Gastrocnemius medialis (tissue), 4 donors: Measurements from ENCODE around the gene SGCG. TPM values are rescaled to one million over a fixed set of nuclear protein-coding genes. Genes with fewer than 3 reads are reported as not detected.
"Not testable (repeated sequence)": the region's sequence is repeated elsewhere in the genome, so short reads cannot be mapped to it uniquely, and the experiment has no call there.

Source experiments
- ATAC-seq, 2 donors: fragments of 150-250 bp; one replicate each; pipeline ENCODE4 v1.9.1; 2016
- DNase-seq, 2 donors: peaks; one replicate each; pipeline ENCODE4 v3.0.0-alpha.2; 2019
- H3K27ac ChIP-seq, 4 donors: fragments of 200-600 bp; sonication (generic); 1 replicate in 1 of 4; 2 replicates in 3 of 4; pipeline ENCODE4 v1.5.1; 2016 to 2018; ENCODE audit warnings: mild to moderate bottlenecking in 2 of 4, moderate library complexity in 1 of 4
- H3K27me3 ChIP-seq, 3 donors: fragments of 200-600 bp; sonication (generic) in 2 of 3; 1 replicate in 1 of 3; 2 replicates in 2 of 3; pipeline versions ENCODE4 v1.5.1 to v1.6.0; 2016 to 2019; ENCODE audit warnings: mild to moderate bottlenecking in 1 of 3, moderate library complexity in 1 of 3
- H3K36me3 ChIP-seq, 2 donors: fragments of 200-600 bp; sonication (generic) in 1 of 2; one replicate each; pipeline ENCODE4 v1.5.1; 2017 to 2018
- H3K4me1 ChIP-seq, 2 donors: fragments of 200-600 bp; sonication (generic) in 1 of 2; one replicate each; pipeline ENCODE4 v1.5.1; 2016 to 2017; ENCODE audit warnings: mild to moderate bottlenecking in 2 of 2
- H3K4me3 ChIP-seq, 4 donors: fragments of 200-600 bp; sonication (generic) in 3 of 4; 1 replicate in 1 of 4; 2 replicates in 3 of 4; pipeline ENCODE4 v1.5.1; 2016 to 2019; ENCODE audit warnings: mild to moderate bottlenecking in 2 of 4
- H3K9me3 ChIP-seq, 3 donors: fragments of 200-600 bp; sonication (generic) in 2 of 3; 1 replicate in 1 of 3; 2 replicates in 2 of 3; pipeline ENCODE4 v1.5.1; 2016 to 2019
- POLR2A ChIP-seq, 2 donors: fragments of 450-650 bp; IDR thresholded peaks; one replicate each; pipeline ENCODE4 v1.6.1; 2017; ENCODE audit warnings: antibody characterized with exemption in 2 of 2, mild to moderate bottlenecking in 2 of 2, moderate library complexity in 2 of 2
- in situ Hi-C, 4 donors: fragments of 200-750 bp; cut with MboI; loops; one replicate each; pipeline versions ENCODE4 v1.15.0 to v1.8.0; 2017; ENCODE audit warnings: low sequenced_read_pairs in 4 of 4
- intact Hi-C: fragments of 100-400 bp; cut with DNase I; formaldehyde crosslinking; loops from one replicate; pipeline ENCODE4 v1.15.1; 2023; ENCODE audit warnings: low total_unique reads
- total RNA-seq, 4 donors: library from RNA; depleted of rRNA; stranded (reverse); fragments of >200 nt; gene quantifications; one replicate each; pipeline versions ENCODE4 v1.1.0 to v1.2.3, GENCODE V29; 2016
- TF ChIP-seq, protein P1 (sequence below), 5 experiments: fragments of 450-650 bp in 3 of 5; fragments of 200-600 bp in 2 of 5; sonication (generic) in 2 of 5; IDR thresholded peaks in 4 of 5; conservative IDR thresholded peaks in 1 of 5; 1 replicate in 4 of 5; 2 replicates in 1 of 5; pipeline ENCODE4 v1.5.1; 2016 to 2019; ENCODE audit warnings: antibody characterized with exemption in 5 of 5, mild to moderate bottlenecking in 3 of 5, moderate library complexity in 3 of 5

SGCG gene, protein sequence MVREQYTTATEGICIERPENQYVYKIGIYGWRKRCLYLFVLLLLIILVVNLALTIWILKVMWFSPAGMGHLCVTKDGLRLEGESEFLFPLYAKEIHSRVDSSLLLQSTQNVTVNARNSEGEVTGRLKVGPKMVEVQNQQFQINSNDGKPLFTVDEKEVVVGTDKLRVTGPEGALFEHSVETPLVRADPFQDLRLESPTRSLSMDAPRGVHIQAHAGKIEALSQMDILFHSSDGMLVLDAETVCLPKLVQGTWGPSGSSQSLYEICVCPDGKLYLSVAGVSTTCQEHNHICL
- total RNA-seq = 10 to 100 TPM; 15.3 to 36.9 (median 21.2) TPM

DNA sequence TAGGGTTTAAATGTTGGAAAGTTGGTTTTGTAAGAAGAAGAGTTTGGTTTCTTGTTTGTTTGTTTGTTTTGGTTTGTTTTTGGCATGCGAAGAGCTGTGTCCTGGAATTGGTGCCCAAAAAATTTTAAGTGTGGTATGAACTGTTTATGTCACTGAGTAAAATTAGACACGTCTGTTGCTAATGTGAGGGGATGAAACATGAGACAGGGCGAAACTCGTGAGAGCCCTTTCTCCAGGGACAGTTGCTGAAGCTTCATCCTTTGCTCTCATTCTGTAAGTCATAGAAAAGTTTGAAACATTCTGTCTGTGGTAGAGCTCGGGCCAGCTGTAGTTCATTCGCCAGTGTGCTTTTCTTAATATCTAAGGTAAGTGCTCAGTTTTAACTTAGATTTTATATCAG is at the start of gene SGCG:
SGCG (plus strand) TSS at position 269 of the 400 bp plus-strand sequence. CDS start 22,716 bp downstream, outside the sequence.
- ATAC-seq (peak; percentile 92 to 99), DNase-seq (peak; percentile 71 to 77)
- H3K36me3 ChIP-seq = no peaks in the 10 kb centered on the region
- peak within 1 kb of the TSS; percentile 35 to 51 (median 40) for H3K4me3 ChIP-seq
- in situ Hi-C loops = loop anchor here in 1 of 4 donors (25.0 kb wide), 1 partner anchor 257 kb away; the partner anchor contains the start of gene SACS
- peak within 1 kb of the TSS; percentile 79 to 91 (median 86) for H3K27ac ChIP-seq
- no peaks in the 10 kb centered on the region for H3K27me3 ChIP-seq
- peaks cover 32 to 39% of the 10 kb centered on the region in 2 donors for H3K4me1 ChIP-seq
- intact Hi-C loops = loop anchor here (5.0 kb wide), 3 partner anchors 307 to 1508 kb away; partner anchors contain the start of gene FGF9
- no peaks in the 10 kb centered on the region for H3K9me3 ChIP-seq
- TF ChIP-seq, protein P1, sequence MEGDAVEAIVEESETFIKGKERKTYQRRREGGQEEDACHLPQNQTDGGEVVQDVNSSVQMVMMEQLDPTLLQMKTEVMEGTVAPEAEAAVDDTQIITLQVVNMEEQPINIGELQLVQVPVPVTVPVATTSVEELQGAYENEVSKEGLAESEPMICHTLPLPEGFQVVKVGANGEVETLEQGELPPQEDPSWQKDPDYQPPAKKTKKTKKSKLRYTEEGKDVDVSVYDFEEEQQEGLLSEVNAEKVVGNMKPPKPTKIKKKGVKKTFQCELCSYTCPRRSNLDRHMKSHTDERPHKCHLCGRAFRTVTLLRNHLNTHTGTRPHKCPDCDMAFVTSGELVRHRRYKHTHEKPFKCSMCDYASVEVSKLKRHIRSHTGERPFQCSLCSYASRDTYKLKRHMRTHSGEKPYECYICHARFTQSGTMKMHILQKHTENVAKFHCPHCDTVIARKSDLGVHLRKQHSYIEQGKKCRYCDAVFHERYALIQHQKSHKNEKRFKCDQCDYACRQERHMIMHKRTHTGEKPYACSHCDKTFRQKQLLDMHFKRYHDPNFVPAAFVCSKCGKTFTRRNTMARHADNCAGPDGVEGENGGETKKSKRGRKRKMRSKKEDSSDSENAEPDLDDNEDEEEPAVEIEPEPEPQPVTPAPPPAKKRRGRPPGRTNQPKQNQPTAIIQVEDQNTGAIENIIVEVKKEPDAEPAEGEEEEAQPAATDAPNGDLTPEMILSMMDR (IDR thresholded peaks at IDR 0.05 in 4 of 5, conservative IDR thresholded peaks at IDR 0.05 in 1 of 5) = no peak
- TF ChIP-seq POLR2A (IDR thresholded peaks at IDR 0.05) = peak; percentile 27 to 78

DNA sequence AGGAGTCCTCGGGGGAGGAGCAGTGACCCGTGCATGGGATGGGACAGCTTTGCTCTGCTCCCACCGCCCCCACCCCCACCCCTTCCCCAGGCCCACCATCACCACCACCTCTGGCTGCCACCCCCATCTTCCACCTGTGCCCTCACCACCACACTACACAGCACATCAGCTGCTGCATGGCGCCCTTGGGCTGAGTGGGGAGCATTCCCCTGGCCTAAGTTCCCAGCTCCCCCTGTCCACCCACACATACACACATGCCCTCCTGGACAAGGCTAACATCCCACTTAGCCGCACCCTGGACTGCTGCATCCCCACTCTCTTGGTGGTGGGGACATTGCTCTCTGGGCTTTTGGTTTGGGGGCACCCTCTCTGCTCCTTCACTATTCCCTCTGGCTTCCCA is 46.2 kb upstream of the SGCG start:
- Histone ChIP-seq H3K4me1 (no peaks in the 10 kb centered on the region), H3K27ac (no peak overlapping the region), H3K27me3 (no peaks in the 10 kb centered on the region), H3K4me3 (no peak overlapping the region), H3K36me3 (no peaks in the 10 kb centered on the region), H3K9me3 (no peaks in the 10 kb centered on the region)
- TF ChIP-seq POLR2A (IDR thresholded peaks at IDR 0.05) = no peak
- TF ChIP-seq, protein P1 (IDR thresholded peaks at IDR 0.05 in 4 of 5, conservative IDR thresholded peaks at IDR 0.05 in 1 of 5) = no peak
- DNase-seq (no peak), ATAC-seq (no peak)
- intact Hi-C loops (no loop called here), in situ Hi-C loops (no loop called here)

DNA sequence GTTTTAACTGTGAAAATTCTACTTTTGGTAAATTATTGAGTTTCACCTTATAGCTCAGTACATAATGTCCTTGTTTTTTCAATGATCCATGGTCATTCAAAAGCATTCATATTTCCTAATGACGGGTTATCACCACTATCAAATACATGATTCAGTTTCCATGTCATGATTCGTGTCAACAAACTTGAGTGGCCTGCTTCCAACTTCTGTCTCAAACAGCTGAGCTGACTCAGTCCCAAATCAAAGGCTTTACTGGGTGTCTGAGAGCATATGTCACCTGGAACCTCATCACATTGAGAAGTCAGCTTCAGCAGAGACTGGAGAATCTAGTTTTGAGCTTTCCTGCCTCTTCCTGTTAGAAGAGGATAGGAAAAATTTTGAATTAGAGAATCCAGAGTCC is 40.3 kb upstream of the SGCG start:
- DNase-seq = no peak
- intact Hi-C loops (no loop called here), in situ Hi-C loops (no loop called here)
- Histone ChIP-seq H3K36me3 (no peaks in the 10 kb centered on the region), H3K4me1 (no peaks in the 10 kb centered on the region), H3K9me3 (no peaks in the 10 kb centered on the region), H3K4me3 (no peak overlapping the region), H3K27me3 (no peaks in the 10 kb centered on the region), H3K27ac (no peak overlapping the region)
- no peak for TF ChIP-seq POLR2A (IDR thresholded peaks at IDR 0.05)
- TF ChIP-seq, protein P1 (IDR thresholded peaks at IDR 0.05 in 4 of 5, conservative IDR thresholded peaks at IDR 0.05 in 1 of 5) = no peak
- ATAC-seq = no peak

DNA sequence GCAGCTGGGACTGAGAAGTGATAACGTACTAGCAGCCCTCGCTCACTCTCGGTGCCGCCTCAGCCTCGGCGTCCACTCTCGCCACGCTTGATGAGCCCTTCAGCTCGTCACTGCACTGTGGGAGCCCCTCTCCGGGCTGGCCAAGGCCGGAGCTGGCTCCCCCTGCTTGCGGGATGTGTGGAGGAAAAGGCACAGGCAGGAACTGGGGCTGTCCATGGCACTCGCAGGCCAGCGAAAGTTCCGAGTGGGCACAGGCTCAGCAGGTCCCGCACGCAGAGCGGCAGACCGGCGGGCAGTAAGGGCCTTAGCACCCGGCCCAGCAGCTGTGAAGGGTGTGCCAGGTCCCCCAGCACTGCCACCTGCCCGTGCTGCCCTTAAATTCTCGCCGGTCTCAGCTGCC is 38.8 kb upstream of the SGCG start:
- no peaks in the 10 kb centered on the region for H3K36me3 ChIP-seq
- no peaks in the 10 kb centered on the region for H3K4me1 ChIP-seq
- in situ Hi-C loops = no loop called here
- no peaks in the 10 kb centered on the region for H3K9me3 ChIP-seq
- intact Hi-C loops = no loop called here
- no peak overlapping the region for H3K4me3 ChIP-seq
- no peaks in the 10 kb centered on the region for H3K27me3 ChIP-seq
- ATAC-seq (no peak), DNase-seq (no peak)
- no peak for TF ChIP-seq POLR2A (IDR thresholded peaks at IDR 0.05)
- TF ChIP-seq, protein P1 (IDR thresholded peaks at IDR 0.05 in 4 of 5, conservative IDR thresholded peaks at IDR 0.05 in 1 of 5) = no peak
- H3K27ac ChIP-seq = no peak overlapping the region

DNA sequence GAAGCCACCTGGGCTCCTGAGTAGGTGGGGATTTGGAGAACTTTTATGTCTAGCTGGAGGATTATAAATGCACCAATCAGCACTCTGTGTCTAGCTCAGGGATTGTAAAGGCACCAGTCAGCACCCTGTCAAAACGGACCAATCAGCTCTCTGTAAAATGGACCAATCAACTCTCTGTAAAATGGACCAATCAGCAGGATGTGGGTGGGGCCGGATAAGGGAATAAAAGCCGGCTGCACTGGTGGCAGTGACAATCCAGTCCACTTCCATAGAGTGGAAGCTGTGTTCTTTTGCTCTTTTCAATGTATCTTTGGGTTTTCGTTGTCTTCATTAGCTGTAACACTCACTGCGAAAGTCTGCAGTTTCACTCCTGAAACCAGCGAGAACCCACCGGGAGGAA is 38.2 kb upstream of the SGCG start:
- H3K27me3 ChIP-seq, H3K27ac ChIP-seq, H3K4me1 ChIP-seq, H3K36me3 ChIP-seq, ATAC-seq, in situ Hi-C loops, H3K9me3 ChIP-seq, H3K4me3 ChIP-seq, intact Hi-C loops, DNase-seq: not testable (repeated sequence)
